NCI-H446 treated with DMSO at 0.1 percent for 48 hours (cell line): ENCODE measurements around the gene NFIA.

Experiments
- DNase-seq: peaks from one replicate; lab custom pipeline; 2025; lab: John Stamatoyannopoulos, UW

NFIA gene

GRCh38 chr1:61215676-61216289 is 133.4 kb downstream of the NFIA start:
- no peak for DNase-seq

DNA sequence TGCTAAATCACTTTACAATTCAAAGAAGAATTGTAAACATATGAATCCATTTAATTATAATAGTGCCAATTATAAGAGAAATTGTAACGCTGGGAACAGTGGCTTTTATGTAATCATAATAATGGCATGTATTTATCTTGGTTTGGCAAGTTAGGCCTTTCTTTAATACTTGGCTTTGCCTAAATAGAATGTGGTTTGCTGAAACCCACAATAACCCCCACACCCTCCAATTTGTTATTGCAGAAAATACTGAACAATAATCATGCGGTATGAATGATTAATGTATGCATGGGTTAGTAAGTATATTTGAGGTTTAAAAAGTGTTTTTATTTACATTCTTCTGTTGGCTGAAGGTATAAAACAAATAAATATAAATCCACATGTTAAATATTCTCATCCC is 138.2 kb downstream of the NFIA start:
- no peak for DNase-seq

DNA sequence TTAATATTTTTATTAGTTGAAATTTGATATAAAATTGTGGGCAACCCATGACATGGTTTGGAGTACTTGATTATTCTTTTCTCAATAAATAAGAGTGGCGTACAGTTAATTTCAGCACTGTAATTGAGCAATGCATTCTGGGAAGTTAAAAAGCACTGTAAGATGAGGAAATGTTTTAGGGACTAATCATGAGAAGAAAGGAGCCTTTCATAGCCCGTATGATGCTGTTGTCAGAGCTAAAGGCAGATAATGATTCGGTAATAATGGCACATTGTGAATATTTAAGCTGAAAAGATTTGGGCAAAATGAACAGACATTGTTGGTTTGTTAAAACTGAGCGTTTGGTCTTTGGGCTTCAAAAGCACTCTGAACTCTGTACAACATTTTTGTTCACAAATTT is 139.3 kb downstream of the NFIA start:
- no peak for DNase-seq

- no peak for DNase-seq
These were observed 139.9 kb downstream of the NFIA start for GRCh38 chr1:61222240-61222639.

GRCh38 chr1:61223140-61223539 is 140.8 kb downstream of the NFIA start:
- no peak for DNase-seq

GRCh38 chr1:61224609-61225008 is 142.2 kb downstream of the NFIA start:
- DNase-seq = peak; percentile 37

- DNase-seq = no peak
These were observed 143.1 kb downstream of the NFIA start for GRCh38 chr1:61225478-61225877.

DNA sequence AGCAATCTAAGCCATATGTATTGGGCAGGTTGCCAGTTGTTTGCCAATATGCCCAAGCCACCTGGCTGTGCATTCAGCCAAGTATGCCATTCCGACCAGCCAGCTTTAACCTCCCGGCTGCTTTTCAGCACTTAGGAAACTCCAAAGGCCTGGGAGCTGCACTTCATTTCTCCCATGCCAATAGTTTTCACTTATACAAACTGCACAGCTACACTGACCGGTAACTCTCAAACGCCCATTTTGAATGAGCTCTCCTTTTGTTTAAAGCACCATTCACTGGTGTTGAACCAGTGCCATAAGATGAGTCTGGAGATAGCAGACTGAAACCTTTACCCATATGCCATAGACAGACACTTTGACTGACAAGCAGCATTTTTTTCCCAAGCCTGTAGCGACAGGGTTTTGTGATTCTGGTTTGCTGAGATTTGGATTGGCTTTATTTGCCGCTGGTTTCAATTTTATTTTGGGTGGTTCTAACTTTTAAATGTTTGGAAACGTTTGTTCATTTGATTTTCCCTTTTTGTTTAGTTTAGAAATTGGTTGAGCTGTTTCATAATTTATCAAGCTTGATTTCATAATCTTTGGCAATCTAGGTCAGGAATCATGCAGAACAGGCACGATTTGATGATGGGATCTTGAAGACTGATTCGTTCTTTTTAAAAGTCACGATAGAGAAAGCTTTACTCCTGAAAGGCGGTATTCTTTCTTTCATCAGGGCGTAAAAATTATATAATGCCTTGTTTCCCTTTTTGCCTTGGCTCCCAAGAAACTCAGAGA is 144.6 kb downstream of the NFIA start:
- peak; percentile 92 for DNase-seq

DNA sequence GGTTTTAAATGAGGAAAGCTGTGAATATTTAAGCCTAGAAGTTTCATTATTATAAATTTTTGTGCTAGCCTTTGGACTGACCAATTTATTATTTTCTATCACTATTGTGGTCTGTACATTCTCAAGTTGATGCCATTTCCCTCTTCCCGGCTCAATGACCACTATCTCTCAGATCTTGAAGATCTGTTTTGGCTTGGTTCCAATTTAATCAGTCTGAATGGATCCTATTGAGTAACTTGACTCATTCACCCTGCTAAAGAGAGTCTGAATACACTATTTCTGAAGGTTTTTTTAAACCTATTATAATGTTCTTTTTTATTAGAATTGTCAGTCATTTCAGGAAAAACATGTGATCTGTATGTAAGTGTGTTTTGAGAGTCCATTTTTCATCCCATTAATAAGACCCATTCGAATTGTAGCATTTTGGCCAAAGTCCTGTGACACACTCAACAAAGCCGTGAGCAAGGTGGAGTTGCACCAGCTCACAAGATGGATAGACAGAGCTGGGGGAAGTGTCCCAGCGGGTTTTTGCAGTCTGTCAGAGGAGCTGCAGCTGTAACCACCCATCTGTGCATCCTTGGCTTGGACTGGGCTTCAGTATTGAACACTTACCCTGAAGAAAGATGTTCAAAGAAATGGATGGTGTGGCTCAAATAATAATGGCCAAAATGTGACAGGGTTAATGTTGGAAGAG is 145.6 kb downstream of the NFIA start:
- DNase-seq = peak; percentile 55

GRCh38 chr1:61230523-61230922 is 148.2 kb downstream of the NFIA start:
- DNase-seq = no peak

- DNase-seq = no peak
These were observed 149.4 kb downstream of the NFIA start for GRCh38 chr1:61231795-61232194.

DNA sequence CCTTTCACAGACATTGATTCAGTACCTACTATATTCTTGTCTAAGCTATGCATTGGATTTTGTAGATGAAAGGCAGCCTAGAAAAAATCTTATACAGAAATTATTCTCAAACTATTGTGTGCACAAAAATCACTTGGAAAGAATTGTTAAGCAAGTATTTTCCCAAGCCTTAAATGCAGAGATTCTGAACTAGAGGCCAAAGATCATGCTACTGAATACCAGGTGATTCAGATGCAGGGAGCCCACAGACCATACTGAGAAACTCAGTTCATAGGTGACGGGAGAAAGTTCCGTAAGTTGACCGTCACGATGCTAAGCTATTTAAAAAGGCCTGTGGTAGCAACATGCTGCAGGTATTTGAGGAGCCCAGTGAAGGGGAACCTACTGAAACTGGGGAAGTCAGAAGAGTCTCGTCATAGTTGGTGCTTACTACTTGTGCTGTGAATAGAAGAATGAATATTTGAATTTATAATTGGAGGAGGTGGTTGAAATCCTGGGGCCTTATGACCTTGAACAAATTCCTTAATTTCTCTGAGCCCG is 150.8 kb downstream of the NFIA start:
- DNase-seq = no peak

GRCh38 chr1:61234587-61234919 is 152.2 kb downstream of the NFIA start:
- no peak for DNase-seq

DNA sequence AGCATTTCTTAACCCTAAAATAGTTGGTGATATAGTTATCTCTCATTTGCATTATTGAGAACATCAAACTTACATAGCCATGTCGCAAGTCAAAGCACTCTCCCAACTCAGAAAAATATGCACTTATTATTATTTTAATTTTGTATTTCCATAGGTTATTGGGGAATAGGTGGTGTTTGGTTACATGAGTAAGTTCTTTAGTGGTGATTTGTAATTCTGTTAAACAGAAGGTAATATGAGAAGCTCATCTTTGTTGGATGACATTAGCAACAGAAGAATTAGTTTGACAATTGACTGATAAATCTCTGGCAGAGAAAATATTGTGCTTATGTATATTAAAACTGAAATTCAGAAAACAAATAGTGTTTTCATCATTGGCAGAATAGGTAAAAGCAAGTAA is 154.8 kb downstream of the NFIA start:
- DNase-seq = no peak

DNA sequence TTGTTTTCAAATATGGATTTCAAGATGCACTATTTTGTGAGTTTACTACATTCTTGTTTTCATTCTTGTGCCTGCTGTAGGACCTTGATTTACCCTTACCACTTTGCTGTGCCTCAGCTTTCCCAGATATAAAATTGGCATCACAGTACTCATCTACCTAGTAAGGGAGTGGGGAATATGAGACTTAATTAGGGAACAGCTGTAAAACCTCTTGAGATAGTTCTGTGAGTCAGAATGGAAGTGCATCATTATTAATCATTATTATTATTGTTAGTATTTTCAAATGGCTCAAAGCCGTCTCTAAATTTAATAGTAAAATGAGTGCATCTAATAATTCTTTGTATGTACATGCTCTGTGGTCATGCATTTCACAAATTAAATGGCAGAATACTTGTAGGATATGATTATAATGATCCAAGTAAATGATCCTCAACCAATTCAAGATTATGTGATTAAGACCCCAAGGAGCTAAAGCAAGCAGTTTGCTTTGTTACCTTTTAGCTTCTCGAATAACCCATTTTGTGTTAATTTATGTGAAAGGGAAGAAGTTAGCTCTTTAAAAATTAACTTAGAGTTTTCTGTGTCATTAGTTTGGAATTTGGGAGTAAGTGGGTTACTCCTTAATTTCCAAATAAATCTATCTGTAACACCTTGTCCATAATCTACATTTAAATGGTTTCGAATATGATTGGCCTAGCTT is 155.4 kb downstream of the NFIA start:
- no peak for DNase-seq

- DNase-seq = no peak
These were observed 156.0 kb downstream of the NFIA start for GRCh38 chr1:61238359-61238665.

GRCh38 chr1:61240878-61241277 is 158.5 kb downstream of the NFIA start:
- DNase-seq = no peak

GRCh38 chr1:61241411-61241838 is 159.1 kb downstream of the NFIA start:
- DNase-seq = peak; percentile 90

DNA sequence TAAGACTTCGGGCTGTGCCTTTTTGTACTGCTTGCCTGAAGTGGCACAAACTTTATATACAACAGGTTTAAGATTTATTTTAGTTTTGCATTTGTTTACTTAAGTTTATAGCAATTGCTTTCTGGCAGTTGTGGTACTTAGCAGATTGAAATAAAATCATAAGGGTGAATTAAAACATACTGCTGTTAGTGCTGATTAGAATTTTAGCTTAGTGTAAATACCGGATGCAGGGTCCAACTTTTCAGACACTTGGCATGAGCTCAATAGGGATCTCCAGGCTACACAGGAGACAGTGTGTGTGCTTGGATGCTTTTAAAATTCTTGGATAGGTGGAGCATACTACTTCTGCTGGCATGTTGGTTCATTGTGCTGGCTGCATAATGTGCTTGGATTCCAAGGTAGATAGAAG is 159.6 kb downstream of the NFIA start:
- peak; percentile 78 for DNase-seq

DNA sequence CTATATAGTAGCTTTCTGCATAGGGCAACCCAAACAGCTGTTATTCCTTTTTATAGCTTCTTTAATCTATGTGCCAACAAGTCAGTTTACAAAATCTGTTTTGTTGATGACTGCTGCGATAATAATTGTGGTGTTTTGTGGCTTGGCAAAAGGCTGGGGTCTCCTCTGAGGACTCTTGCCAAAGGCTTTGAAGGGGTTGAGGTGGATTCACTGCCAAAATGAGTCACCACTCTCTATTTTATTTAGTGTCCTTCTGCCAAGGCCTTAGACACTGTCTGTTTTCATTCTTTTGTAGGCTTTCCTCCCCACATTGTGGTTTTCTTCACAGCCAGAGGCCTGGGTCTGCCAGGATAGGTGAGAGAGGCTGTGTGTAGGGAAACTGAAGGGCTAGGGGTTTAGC is 161.8 kb downstream of the NFIA start:
- DNase-seq = peak; percentile 96

- no peak for DNase-seq
These were observed 163.5 kb downstream of the NFIA start for GRCh38 chr1:61245696-61246400.
